Sigmoid colon (tissue), 7 donors: Measurements from ENCODE around the gene IPMK. TPM values are rescaled to one million over a fixed set of nuclear protein-coding genes. Genes with fewer than 3 reads are reported as not detected.

ENCODE experiments used
- DNase-seq: peaks from one replicate; pipeline ENCODE4 v3.0.0-alpha.2; 2019
- H3K27ac ChIP-seq, 4 donors: fragments of 200-600 bp; sonication (generic); one replicate each; pipeline ENCODE4 v1.5.1; 2016 to 2019; ENCODE audit warnings: mild to moderate bottlenecking in 1 of 4
- H3K27me3 ChIP-seq, 3 donors: fragments of 200-600 bp; sonication (generic); one replicate each; pipeline ENCODE4 v1.5.1; 2019; ENCODE audit warnings: mild to moderate bottlenecking in 1 of 3
- H3K36me3 ChIP-seq, 4 donors: fragments of 200-600 bp; sonication (generic); one replicate each; pipeline ENCODE4 v1.5.1; 2016 to 2019
- H3K4me1 ChIP-seq, 4 donors: fragments of 200-600 bp; sonication (generic); one replicate each; pipeline ENCODE4 v1.5.1; 2017 to 2019
- H3K4me3 ChIP-seq, 4 donors: fragments of 200-600 bp; sonication (generic); one replicate each; pipeline ENCODE4 v1.5.1; 2017 to 2019; ENCODE audit warnings: mild to moderate bottlenecking in 2 of 4, moderate library complexity in 1 of 4
- H3K9me3 ChIP-seq, 4 donors: fragments of 200-600 bp in 3 of 4; sonication (generic) in 3 of 4; one replicate each; pipeline versions ENCODE4 v1.5.1 to v1.6.1; 2013 to 2019
- EP300 ChIP-seq, 4 donors: sonication (generic); formaldehyde crosslinking; IDR thresholded peaks; one replicate each; pipeline ENCODE4 v1.6.1; 2017; ENCODE audit warnings: antibody characterized with exemption in 4 of 4
- POLR2A ChIP-seq, 2 donors: fragments of 450-650 bp; IDR thresholded peaks; one replicate each; pipeline ENCODE4 v1.6.1; 2016; ENCODE audit warnings: antibody characterized with exemption in 2 of 2, mild to moderate bottlenecking in 2 of 2, moderate library complexity in 2 of 2
- POLR2AphosphoS5 ChIP-seq, 4 donors: sonication (generic); formaldehyde crosslinking; IDR thresholded peaks; one replicate each; pipeline ENCODE4 v1.6.1; 2017; ENCODE audit warnings: antibody characterized with exemption in 4 of 4
- WGBS, 2 donors: extraction: QIAGEN DNeasy Blood & Tissue Kit; methylation state at CpG; one replicate each; pipeline ENCODE4 v1.1.7; 2013; 5-methylcytosine and 5-hydroxymethylcytosine counted together
- intact Hi-C: fragments of 100-400 bp; cut with DNase I; formaldehyde crosslinking; loops from one replicate; pipeline ENCODE4 v1.15.1; 2023
- polyA plus RNA-seq, 3 donors: library from polyadenylated mRNA; stranded (reverse); fragments of 200-250 nt; gene quantifications; one replicate each; pipeline ENCODE4 v1.2.3, GENCODE V29; 2013
- total RNA-seq, 4 donors: library from RNA; depleted of rRNA; stranded (reverse); fragments of >200 nt; gene quantifications; one replicate each; pipeline ENCODE4 v1.1.0, GENCODE V29; 2016
- TF ChIP-seq, protein P1 (sequence below), 4 experiments: fragments of 450-650 bp in 3 of 4; fragments of 200-600 bp in 1 of 4; IDR thresholded peaks; one replicate each; pipeline ENCODE4 v1.5.1; 2016 to 2019; ENCODE audit warnings: antibody characterized with exemption in 4 of 4, mild to moderate bottlenecking in 3 of 4, moderate library complexity in 2 of 4
- donor health status: healthy with polysubstance abuse.
- donor health status: Bipolar disorder and iron deficiency.
- donor health status: healthy.

The IPMK gene
- total and polyA plus RNA-seq, 7 donors = 4.6 to 9.0 (median 5.5) TPM

DNA sequence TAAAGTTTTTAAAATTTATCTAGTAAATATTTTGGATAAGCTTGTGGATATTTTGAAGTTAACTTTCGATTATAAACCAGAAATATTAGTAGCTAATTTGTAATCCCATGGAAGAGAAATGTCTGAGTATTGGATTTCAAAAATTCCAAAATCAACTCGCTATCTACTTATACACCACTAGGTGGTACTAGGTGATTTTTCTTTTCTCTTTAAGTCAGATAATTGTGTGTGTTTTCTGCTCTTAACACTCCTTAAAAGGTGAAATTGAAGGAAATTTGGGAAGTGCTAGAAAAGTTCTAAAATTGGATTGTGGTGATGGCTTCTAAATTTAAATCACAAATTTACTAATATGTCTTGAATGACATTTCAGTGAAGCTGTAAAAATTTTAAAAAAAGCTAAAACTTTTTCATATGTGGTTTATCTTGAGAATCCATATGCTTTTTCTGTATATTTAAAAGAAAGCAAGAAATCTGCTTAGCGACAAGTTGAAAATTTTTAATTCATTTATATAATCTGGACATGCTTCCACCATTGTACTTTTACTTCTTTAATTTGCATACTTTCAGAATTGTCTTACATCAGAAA is 90.2 kb downstream of the IPMK start:
- Histone ChIP-seq H3K27ac (no peak overlapping the region), H3K4me1 (peaks cover 0 to 8% (median 0%) of the 10 kb centered on the region in 4 donors), H3K4me3 (no peak overlapping the region), H3K36me3 (no peaks in the 10 kb centered on the region), H3K27me3 (no peaks in the 10 kb centered on the region), H3K9me3 (no peaks in the 10 kb centered on the region)
- DNase-seq = no peak
- WGBS, 2 donors = 20 to 21% methylated on average over 3 of the region's 3 CpGs
- intact Hi-C loops = loop anchor here (1.0 to 5.0 kb wide), 2 partner anchors 114 to 210 kb away; partner anchors contain the start of gene TFAM
- TF ChIP-seq, protein P1, sequence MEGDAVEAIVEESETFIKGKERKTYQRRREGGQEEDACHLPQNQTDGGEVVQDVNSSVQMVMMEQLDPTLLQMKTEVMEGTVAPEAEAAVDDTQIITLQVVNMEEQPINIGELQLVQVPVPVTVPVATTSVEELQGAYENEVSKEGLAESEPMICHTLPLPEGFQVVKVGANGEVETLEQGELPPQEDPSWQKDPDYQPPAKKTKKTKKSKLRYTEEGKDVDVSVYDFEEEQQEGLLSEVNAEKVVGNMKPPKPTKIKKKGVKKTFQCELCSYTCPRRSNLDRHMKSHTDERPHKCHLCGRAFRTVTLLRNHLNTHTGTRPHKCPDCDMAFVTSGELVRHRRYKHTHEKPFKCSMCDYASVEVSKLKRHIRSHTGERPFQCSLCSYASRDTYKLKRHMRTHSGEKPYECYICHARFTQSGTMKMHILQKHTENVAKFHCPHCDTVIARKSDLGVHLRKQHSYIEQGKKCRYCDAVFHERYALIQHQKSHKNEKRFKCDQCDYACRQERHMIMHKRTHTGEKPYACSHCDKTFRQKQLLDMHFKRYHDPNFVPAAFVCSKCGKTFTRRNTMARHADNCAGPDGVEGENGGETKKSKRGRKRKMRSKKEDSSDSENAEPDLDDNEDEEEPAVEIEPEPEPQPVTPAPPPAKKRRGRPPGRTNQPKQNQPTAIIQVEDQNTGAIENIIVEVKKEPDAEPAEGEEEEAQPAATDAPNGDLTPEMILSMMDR (IDR thresholded peaks at IDR 0.05) = peak in 3 of 4 experiments; percentile 8 to 54 (median 30)
- no peak for TF ChIP-seq POLR2A (IDR thresholded peaks at IDR 0.05)
- no peak for TF ChIP-seq POLR2AphosphoS5 (IDR thresholded peaks at IDR 0.05)

DNA sequence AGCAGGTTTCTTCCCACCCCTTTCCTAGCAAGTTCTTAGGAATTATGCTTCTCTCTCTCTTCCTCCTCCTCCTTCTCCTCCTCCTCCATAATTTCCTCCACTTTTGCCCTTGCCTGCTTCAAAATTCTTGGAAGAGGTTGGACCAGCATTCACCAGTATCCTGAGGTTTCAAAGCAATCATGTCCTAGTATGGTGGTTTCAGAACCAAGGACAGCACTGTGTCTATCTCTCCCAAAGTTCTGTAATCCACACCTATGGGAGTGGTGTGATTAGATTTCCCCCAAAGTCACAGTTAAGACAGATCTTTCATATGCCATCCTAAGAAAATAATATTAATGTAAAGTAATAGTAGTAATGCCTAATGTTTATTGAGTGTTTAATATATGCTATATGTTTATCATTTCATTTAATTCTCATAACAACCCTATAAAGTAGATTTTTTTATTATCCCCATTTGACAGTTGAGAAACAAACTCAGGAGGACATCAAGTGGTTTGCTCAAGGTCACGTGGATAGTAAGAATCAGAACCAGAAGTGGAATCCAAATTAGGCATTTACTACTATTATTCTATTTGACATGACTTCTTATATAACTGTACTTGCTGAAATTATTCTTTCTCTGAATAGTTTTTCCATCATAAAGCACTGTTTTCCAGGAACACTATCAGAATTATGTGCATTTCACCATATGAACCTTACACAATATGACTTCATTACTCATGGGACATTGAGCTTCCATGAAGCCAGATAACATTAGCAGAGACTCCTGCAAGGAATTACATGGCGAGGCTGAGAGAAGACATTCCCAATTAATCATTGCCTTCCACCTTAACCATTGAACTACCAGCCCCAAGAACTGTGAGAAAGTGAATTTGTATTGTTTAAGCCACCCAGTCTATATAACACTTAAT is 91.4 kb downstream of the IPMK start:
- no peak for TF ChIP-seq EP300 (IDR thresholded peaks at IDR 0.05)
- TF ChIP-seq, protein P1 (IDR thresholded peaks at IDR 0.05) = no peak
- TF ChIP-seq POLR2A (IDR thresholded peaks at IDR 0.05) = no peak
- TF ChIP-seq POLR2AphosphoS5 (IDR thresholded peaks at IDR 0.05) = no peak
- H3K27me3 ChIP-seq = no peaks in the 10 kb centered on the region
- intact Hi-C loops = loop anchor here (5.0 kb wide), 1 partner anchor 211 kb away; the partner anchor contains the start of gene TFAM
- DNase-seq = no peak
- no peaks in the 10 kb centered on the region for H3K36me3 ChIP-seq
- no peak overlapping the region for H3K4me3 ChIP-seq
- no peak overlapping the region for H3K27ac ChIP-seq
- WGBS, 2 donors = 30 to 34% methylated on average over 2 of the region's 2 CpGs
- H3K4me1 ChIP-seq = peaks cover 0 to 8% (median 0%) of the 10 kb centered on the region in 4 donors
- no peaks in the 10 kb centered on the region for H3K9me3 ChIP-seq

GRCh38 chr10:58174831-58175230 is 92.9 kb downstream of the IPMK start:
- Histone ChIP-seq H3K27me3 (no peaks in the 10 kb centered on the region), H3K9me3 (no peaks in the 10 kb centered on the region), H3K36me3 (no peaks in the 10 kb centered on the region), H3K27ac (no peak overlapping the region), H3K4me3 (no peak overlapping the region), H3K4me1 (peaks cover 0 to 8% (median 0%) of the 10 kb centered on the region in 4 donors)
- 18 to 65% methylated on average over 5 of the region's 5 CpGs for WGBS, 2 donors
- DNase-seq = no peak
- intact Hi-C loops = loop anchor here (5.0 kb wide), 1 partner anchor 212 kb away; the partner anchor contains the start of gene TFAM
- TF ChIP-seq, protein P1 (IDR thresholded peaks at IDR 0.05) = no peak
- no peak for TF ChIP-seq EP300 (IDR thresholded peaks at IDR 0.05)

GRCh38 chr10:58173391-58173790 is 94.3 kb downstream of the IPMK start:
- no peak overlapping the region for H3K4me3 ChIP-seq
- peaks cover 0 to 4% (median 0%) of the 10 kb centered on the region in 4 donors for H3K4me1 ChIP-seq
- H3K27ac ChIP-seq = no peak overlapping the region
- H3K36me3 ChIP-seq = no peaks in the 10 kb centered on the region
- no peaks in the 10 kb centered on the region for H3K27me3 ChIP-seq
- no peak for DNase-seq
- TF ChIP-seq, protein P1 (IDR thresholded peaks at IDR 0.05) = no peak
- TF ChIP-seq POLR2A (IDR thresholded peaks at IDR 0.05) = no peak
- no peak for TF ChIP-seq EP300 (IDR thresholded peaks at IDR 0.05)
- TF ChIP-seq POLR2AphosphoS5 (IDR thresholded peaks at IDR 0.05) = no peak
- no peaks in the 10 kb centered on the region for H3K9me3 ChIP-seq
- WGBS, 2 donors = 55 to 64% methylated on average over 2 of the region's 2 CpGs
- intact Hi-C loops = no loop called here
